HL-60/S4 treated with retinoic acid at 250 ng/mL for 4 days and 3 days (cell line): Measurements from ENCODE around the gene RNF26.

Source experiments
- in situ Hi-C: fragments of 300-500 bp; cut with MboI; formaldehyde crosslinking; loops from 2 replicates; pipeline ENCODE4 v1.7.0; 2022; ENCODE audit warnings: low sequenced_read_pairs

RNF26 gene

DNA sequence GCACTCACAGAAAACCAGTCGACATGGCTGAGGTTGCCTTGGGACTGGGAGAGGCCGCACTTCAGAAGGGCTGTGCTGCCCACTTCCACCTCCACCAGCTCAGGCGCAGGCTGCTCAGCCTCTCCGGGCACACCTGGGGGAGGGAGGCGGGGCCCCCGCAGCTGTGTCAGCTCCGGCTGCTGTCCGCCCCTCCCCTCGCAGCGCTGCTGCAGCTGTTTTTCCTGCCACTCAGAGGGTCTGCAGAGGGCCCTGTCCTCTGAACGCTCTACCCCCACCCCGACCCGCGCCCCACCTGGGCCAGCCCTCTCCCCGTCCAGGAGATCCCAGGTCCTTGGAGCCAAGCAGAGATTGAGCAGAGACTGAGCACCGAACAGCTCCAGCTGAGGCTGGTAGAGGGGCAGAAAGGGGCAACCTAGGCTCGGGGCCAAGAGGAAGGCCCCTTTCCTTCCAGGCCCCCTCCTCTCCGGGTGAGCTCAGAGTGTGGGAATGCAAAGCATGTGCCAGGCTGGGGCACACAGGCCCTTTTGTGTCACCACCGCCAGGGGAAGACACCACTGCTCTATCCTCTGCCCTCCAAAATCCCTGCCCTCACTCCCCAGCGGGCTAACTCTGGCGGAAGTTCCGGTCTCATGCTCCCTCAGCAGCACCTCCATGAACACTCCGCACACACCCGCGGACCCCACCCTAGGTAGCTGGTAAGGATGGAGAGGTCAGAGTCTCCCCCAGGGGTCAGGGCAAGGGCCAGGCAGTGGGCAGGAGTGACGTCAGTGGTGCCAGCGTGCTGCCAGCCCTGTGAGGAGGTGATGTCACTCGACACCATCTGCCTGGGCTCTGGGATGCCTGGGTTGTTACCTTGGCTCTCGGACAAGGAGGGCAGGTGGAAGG is 19.0 kb upstream of the RNF26 start:
- in situ Hi-C loops, result no loop called here

DNA sequence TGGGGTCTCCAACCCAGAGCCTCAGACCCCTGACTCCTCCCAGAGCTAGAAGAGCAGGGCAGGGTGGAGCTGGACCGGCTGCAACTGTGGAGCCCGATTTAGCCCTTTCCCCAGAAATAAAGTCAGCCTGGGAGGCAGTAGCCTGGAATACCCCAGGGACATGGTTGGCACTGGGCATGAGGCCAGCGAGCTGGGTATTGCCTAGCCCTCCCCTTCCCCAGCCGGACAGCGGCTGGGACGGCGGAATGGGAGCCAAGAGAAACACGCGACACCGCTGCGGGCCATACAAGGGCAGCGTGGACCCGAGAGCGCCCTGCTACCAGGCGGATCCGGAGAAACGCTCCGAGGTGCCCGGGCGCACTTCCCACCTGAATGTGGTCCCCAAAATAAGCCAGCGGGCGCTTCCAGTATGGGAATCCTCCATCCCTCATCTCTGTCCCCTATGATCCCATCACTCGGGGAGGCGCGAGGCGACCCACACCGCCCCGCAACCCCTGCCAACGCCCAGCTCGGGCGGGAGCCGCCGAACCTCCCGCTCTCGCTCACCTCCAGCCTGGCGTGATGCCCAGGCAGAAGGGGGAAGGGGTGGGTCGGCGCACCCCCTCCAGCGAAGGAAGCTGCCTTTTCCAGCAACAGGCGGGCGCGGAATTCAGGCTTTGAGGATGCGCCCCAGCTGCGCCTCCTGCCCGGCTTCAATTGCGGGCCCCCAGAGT is 18.2 kb upstream of the RNF26 start:
- in situ Hi-C loops, result no loop called here

DNA sequence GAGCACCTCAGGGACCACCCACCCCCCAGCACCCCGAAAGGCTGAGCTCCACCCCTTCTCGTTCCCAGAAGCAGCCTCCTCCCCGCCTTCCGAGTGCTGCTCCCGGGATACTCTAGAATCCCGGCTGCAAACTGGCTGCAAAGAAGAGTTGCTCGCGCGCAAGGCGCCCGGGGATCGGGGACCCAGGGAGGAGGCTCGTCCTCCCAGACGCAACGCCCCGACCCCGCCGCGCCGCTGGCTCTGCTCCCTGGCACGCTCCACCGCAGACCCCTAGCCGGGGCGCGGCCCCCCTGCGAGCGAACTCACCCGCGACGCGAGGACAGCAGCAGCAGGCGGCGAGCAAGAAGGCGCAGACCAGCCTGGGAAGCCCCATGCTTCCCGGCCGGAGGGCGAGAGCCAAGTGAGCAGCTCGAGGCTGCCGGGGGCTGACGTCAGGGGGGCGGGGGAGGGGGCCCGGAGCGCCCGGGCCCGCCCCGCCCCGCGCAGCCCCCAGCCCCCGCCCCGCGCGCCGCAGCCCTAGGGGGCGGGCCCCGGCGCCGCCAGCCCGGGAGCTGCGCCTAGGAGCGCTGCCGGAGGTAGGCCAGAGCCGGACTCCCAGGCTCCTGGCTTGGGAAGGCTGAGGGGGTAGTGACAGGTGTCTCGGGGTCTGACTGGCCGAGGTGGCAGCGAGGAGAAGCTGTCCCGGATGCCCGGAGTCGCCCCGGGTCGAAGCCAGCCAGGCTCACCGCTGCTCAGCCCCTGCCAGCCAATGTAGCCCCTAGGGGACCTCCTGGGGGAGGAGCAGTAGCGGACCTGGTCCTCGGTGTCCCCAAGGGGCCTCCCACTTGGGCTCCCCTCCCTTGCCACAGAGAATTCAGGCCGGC is 17.4 kb upstream of the RNF26 start, which contains the start of gene MCAM:
Gene MCAM, minus strand, starts transcription at position 402 of the 863 bp plus-strand sequence. Its CDS starts 29 bp downstream, at position 373.
- in situ Hi-C loops, result no loop called here

DNA sequence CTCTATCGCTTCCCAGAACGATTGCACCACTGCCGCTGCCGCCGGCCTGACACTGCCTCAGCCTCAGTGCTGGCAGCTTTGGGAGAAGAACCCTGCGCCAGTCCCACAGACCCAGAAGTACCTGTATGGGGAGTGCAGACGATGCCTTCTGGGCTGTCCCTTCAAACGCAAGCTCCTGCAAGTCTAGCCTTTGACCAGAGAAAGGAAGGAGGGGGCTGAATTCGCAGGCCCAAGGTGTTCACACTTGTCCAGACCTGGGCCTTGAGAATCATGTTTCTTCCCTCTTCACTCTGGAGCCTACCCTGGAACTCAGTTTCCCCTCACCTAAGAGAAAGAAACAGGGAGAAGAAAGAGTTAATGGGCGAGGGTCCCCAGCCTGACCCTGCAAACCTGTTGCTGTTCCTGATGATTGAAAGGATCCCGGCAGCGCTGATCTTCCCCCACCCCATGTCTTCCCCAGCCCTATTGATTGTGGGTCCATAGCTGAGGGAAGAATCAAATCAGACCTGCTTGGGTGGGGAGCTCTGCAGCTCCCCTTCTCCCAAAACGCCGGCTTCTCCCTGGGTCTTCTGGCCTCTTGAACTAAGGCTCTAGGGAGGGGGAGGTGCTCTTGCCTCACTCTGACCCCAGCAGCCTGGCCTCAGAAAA is 16.6 kb upstream of the RNF26 start:
- in situ Hi-C loops, result no loop called here

DNA sequence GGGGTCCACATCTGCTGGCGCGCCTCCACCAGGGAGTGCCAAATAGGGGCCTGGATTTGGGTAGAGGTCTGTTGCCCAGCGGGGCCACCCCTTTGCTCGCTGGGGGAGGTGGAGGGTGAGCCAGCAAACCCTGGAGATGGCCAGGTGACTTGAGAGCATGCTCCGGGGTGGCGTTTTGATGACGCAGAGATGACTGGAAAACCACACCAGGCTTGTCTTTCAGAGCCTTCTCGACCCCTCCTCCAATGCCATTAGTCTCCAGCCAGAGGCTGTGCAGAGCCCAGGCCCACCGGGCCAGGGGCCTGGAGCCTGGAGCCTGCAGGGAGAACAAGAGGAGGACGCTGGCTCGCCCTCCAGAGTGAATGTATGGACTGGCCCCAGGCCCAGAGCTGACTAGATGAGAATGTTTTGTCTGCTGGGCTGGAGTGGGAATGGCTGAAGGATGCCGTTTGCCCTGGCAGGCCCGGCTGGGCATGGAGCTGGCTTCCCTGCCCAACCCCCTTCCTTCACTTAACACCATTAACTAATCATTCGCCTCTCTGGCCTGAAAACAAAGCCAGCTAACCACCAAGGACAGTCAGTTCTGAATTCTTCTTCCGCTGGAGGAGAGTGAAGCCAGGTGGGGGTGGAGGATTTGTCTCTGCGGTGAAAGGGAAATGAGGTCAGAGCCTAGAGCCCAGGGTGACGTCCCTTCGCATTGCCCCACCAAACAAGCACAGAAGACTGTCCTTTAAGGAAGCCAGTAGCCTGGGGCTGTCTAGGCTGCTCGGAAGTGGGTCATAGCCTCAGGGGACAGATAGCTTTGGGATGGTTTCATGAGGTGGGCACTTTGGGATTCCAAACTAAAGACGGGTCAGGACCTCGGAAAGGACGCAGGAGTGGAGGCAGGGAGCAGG is 15.8 kb upstream of the RNF26 start:
- in situ Hi-C loops, result no loop called here

DNA sequence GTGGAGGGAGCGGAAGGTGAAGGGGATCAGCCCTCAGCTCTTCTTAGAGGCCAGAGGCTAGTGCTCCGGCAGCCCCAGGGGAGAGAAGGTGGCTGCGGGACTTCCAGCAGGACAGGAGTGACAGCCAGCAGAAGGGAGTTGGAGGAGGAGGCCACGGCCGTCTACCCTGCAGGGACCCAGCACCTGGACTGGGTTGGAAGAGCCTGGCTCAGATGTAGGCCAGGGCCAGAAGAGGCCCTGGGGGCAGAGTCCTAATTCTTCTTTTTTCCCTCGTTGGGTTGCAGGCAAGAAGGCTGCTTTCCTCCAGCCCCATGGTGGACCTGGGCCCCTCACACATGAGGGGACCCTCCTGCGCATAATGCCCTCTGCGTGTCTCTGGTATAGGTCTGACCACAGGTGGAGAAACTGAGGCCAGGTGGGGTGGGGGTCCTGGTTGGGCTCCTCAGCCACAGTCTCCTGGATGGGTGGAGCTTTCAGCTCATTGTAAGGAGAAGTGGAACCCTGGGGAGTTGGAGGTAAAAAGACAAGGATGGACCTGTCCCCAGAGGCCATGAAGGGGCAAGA is 15.1 kb upstream of the RNF26 start:
- in situ Hi-C loops, result no loop called here

DNA sequence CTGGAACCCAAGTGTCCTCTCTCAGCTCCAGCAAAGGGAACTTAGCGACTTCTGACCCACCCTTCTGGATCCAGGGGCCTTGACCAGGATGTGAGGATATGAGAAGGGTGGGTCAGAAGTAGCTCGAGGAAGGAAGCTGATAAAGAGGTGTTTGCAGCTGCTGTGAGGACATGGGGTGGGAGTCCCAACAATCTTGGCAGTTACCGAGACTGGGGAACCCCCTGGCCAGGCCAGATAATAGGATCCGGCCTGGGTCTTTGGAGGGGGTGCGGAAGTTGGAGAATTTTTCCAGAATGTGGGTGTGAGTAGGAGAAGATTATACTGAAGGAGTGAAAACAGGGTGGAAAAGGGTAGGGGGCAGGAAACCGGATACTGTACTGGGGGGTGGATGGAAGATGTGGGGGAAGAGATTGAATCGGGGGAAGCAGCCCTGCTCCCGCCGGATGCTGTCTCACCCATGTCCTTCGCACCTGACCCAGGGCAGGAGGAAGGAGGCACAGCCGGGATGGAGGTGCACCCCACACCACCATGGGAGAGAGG is 14.6 kb upstream of the RNF26 start:
- in situ Hi-C loops, result no loop called here

DNA sequence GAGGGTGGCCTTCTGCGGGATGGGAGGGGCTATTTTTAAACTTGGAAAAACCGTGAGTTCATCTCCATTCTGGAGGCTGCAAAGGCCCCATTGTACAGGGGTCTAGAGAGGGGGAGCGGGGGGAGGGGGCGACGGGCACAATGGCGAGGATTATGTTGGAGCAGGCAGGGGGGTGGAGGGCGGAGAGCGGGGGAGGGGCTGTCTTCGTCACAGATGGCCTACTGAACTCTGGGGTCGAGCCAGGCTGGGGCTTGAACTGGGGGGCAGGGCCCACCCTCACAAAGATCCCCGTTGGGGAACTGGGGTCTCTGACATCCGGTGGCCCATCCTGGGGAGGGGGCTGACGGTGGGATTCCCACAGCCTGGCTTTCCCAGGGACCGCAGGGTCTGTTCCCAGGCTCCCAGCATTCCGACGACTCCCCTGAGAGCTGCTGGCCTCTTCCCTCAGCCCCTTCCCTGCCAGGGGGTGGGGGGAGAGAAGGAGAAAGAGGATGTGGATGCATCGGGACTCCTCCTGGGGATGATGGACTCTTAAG is 14.0 kb upstream of the RNF26 start:
- in situ Hi-C loops, result no loop called here

DNA sequence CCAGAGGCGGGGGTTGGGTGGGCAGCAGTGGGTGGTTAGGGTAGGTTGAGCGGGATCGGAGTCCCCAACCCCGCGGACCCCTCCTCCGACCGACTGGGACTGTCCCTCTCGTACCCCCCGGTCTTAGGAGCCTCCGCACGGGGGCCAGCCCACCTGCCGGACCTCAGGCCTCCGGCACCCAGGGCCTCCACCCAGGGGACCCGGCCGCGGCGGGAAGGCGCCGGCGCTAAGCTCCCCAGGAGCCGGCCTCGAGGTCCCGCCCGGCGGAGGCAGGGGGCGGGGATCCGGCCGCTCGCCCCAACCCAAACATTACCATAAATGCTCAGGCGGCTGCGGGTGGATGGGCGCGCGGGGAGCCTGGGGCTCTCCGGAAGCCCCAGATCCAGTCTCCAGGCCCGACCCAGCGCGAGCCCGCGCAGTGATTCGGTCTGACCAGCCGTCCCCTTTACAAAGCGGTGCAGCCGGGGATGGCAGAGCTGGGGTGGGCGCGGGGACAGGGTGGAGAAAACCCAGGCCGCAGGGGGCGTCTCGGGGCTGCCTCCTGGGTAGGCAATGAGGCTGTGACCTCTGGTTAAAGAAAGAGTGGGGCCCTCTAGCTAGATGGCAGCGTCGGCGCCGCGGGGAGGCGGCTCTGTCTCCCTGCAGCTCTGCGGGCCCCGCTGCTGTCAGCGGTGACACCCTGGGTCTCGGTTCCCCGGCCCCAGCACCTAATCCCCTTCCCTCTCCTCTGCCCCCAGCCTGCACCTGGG is 13.4 kb upstream of the RNF26 start:
- in situ Hi-C loops, result no loop called here

DNA sequence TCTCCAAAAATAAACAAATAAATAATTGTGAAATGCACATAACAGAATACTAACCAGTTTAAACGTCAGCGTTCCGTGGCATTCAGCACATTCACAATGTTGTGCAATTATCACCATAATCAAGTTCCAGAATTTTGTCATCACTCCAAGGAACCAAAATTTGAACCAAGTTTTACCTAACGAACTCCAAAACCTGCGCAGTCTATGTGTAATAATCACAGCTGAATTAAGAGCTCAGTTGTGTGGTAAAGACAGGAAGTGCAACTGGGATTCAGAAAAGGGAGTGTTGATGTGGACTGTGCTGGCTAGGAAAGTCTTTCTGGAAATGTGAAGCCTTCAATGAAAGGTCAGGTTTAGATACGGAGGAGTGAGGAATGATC is 12.0 kb upstream of the RNF26 start:
- in situ Hi-C loops, result no loop called here

DNA sequence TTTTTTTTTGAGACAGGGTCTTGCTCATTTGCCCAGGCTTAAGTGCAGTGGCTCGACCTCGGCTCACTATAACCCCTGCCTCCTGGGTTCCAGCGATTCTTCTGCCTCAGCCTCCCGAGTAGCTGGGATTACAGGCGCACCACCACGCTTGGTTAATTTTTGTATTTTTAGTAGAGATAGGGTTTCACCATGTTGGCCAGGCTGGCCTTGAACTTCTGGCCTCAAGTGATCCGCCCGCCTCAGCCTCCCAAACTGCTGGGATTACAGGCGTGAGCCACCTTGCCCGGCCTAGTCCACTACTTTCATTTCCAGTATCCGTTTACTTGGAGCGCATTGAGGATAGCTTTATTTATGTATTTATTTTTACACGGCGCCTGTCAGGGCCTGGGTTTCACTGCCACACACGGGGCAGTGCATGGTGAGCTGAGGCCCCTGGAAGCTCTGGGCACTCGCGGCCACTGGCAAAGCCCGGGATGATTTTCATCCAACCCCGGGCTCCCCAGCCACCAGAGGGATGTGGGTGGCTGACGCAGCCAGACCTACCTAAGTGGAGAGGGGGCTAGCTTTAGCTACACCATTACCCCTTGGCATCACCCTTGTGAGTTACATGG is 11.3 kb upstream of the RNF26 start:
- in situ Hi-C loops, result no loop called here

DNA sequence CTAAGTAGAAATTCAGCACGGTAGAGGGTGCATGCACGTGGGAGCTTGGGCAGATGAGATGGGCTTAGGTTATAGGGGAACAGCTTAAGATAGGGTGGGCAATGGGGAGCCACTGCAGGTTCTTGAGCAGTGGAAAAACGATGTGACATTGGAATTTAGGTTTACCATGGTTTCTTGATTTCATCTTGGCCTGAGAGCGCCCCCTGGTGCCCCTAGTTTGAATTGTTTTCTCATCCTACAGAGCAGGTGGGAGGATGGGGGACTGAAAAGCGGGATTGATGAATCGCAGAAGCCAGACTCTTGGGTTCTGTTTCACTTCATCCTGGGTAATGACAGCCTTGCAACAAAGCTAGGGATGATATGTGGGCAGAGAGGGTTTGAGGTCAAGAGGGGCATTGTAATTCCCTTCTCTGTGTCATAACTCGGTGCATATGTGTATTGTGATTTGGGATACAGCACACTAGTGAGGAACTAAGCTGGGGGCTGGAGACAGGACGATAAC is 10.7 kb upstream of the RNF26 start:
- in situ Hi-C loops, result no loop called here

DNA sequence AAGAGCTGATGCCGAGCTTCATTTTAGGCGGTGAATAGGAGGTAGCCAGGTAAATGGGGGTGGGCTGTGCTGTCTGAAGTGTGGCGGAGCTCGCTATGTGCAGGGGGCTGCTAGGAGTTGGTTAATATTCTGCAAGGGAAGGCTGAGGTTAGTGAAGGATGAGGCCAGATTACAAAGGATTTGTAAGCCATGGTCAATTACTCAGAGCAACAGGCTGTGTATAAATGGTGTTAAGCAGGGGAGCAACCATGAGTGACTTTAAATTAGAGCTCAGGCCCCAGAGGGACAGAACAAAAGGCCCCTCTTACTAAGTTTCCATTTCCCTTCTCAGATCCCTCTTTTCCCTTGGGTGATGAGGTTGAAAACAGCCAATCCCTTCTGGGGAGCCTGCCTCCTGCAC is 10.1 kb upstream of the RNF26 start:
- in situ Hi-C loops, result no loop called here

DNA sequence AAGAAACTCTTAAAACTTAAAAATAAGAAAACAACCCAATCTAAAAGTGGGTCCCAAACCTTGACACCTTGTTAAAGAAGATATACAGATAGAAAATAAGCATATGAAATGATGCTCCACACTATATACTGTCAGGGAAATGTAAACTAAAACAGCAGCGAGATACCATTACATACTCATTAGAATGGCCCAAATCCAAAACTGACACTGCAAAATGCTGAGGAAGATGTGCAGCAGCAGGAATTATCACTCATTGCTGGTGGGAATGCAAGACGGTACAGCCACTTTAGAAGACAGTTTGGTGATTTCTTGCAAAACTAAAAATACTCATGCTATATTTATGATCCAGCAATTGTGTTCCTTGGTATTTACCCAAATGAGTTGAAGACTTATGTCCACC is 5.0 kb upstream of the RNF26 start:
- in situ Hi-C loops, result no loop called here

DNA sequence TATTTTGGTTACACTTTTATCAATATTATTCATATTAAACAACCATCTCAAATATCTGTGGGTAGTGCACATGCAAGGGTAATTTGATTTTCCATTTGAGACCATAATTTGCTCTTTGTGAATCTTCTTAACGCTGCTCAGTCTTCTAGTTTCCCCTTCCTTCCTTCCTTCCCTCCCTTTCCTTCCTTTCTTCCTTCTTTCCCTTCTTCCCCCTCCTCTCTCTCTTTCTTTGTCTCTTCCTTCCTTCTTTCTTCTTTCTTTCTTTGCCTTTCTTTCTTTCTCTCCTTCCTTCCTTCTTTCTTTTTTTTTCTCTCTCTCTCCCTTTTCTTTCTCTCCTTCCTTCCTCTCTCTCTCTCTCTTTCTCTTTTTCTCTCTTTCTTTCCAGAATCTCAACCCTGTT is 4.1 kb upstream of the RNF26 start:
- in situ Hi-C loops, result no loop called here

DNA sequence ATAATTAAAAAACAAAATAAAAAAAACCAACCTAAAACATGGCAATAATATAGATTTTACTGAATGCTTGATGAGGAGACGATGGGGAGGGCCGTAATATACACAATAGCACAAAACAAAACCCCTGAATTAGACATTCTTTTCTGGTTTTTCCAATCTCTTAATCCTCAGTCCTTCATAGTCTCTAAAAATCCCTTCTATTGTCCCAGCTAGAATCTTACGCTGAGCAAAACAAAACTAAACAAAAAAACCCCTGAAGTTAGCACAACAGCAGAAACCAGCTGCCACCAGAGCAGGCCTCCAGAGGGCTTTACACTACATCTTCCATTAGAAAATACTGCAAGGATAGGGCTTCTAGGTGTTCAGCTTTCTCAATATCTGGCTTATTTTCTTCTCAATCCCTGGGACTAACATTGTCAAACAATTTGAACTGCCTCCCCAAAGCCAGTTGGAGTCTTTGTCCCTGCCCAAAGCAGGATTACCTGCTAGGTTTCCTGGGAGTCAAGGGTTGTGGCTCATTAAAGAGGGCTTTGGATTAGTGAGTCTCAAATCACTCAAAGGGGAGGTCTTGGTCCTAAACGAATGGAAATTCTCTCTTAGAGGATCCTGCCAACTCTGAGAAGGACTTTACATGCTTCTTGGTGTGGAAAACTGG is 2.1 kb upstream of the RNF26 start:
- in situ Hi-C loops, result no loop called here

DNA sequence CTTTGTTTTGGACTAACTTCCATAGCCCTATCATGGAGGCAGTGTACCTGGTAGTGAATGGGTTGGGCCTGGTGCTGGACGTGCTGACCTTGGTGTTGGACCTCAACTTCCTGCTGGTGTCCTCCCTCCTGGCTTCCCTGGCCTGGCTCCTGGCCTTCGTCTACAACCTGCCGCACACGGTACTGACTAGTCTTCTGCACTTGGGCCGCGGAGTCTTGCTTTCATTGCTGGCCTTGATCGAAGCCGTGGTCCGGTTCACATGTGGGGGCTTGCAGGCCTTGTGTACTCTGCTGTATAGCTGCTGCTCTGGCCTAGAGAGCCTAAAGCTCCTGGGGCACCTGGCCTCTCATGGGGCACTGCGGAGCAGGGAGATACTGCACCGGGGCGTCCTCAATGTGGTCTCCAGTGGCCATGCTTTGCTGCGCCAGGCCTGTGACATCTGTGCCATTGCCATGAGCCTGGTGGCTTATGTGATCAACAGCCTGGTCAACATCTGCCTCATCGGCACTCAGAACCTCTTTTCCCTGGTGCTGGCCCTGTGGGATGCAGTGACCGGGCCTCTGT is 846 bp downstream of the RNF26 start:
- in situ Hi-C loops, result no loop called here
